Stomach (tissue), 9 donors: Measurements from ENCODE around the gene PLXNA2. TPM values are rescaled to one million over a fixed set of nuclear protein-coding genes. Genes with fewer than 3 reads are reported as not detected.
A peak's percentile ranks its signal among the peaks of the same experiment; 100 is the strongest.

Experiments
- DNase-seq, 2 donors: peaks; one replicate each; pipeline versions ENCODE4 v3.0.0 to v3.0.0-alpha.2; 2013 to 2019
- H3K27ac ChIP-seq, 5 donors: fragments of 200-600 bp in 4 of 5; sonication (generic) in 4 of 5; one replicate each; pipeline ENCODE4 v1.5.1; 2013 to 2019; ENCODE audit warnings: mild to moderate bottlenecking in 1 of 5, moderate library complexity in 1 of 5
- H3K27me3 ChIP-seq, 3 donors: fragments of 200-600 bp; sonication (generic); one replicate each; pipeline ENCODE4 v1.5.1; 2017 to 2019; ENCODE audit warnings: mixed run types in 1 of 3
- H3K36me3 ChIP-seq, 4 donors: fragments of 200-600 bp; sonication (generic); 1 replicate in 3 of 4; 2 replicates in 1 of 4; pipeline ENCODE4 v1.5.1; 2016 to 2019
- H3K4me1 ChIP-seq, 4 donors: fragments of 200-600 bp; sonication (generic); one replicate each; pipeline ENCODE4 v1.5.1; 2016 to 2019
- H3K4me3 ChIP-seq, 4 donors: fragments of 200-600 bp; sonication (generic) in 3 of 4; one replicate each; pipeline ENCODE4 v1.5.1; 2016 to 2019; ENCODE audit warnings: mild to moderate bottlenecking in 1 of 4
- H3K9me3 ChIP-seq, 4 donors: fragments of 200-600 bp; sonication (generic); one replicate each; pipeline ENCODE4 v1.5.1; 2016 to 2019
- EP300 ChIP-seq: sonication (generic); formaldehyde crosslinking; IDR thresholded peaks from one replicate; pipeline ENCODE4 v1.6.1; 2017; ENCODE audit warnings: antibody characterized with exemption
- POLR2A ChIP-seq, 4 donors: fragments of 450-650 bp; IDR thresholded peaks; one replicate each; pipeline ENCODE4 v1.6.1; 2016; ENCODE audit warnings: antibody characterized with exemption in 4 of 4, control low read depth in 2 of 4, mild to moderate bottlenecking in 1 of 4, moderate library complexity in 1 of 4
- POLR2AphosphoS5 ChIP-seq, 3 donors: sonication (generic); formaldehyde crosslinking; IDR thresholded peaks; one replicate each; pipeline ENCODE4 v1.6.1; 2016; ENCODE audit warnings: antibody characterized with exemption in 3 of 3
- WGBS, 5 donors: extraction: QIAGEN DNeasy Blood & Tissue Kit in 3 of 5; methylation state at CpG; one replicate each; pipeline versions ENCODE4 v1.1.5 to v1.1.7; 2013 to 2018; 5-methylcytosine and 5-hydroxymethylcytosine counted together
- intact Hi-C: fragments of 100-400 bp; cut with DNase I; formaldehyde crosslinking; loops from one replicate; pipeline ENCODE4 v1.15.1; 2023; ENCODE audit warnings: low total_unique reads
- polyA plus RNA-seq, 3 donors: library from polyadenylated mRNA; stranded (reverse); fragments of 200-250 nt; gene quantifications; one replicate each; pipeline ENCODE4 v1.2.3, GENCODE V29; 2013
- total RNA-seq, 5 donors: library from RNA; depleted of rRNA; stranded (reverse); fragments of >200 nt; gene quantifications; one replicate each; pipeline versions ENCODE4 v1.1.0 to v1.2.3, GENCODE V29; 2014 to 2016
- TF ChIP-seq, protein P1 (sequence below), 7 experiments: fragments of 450-650 bp in 4 of 7; fragments of 200-600 bp in 3 of 7; sonication (generic) in 3 of 7; IDR thresholded peaks; one replicate each; pipeline ENCODE4 v1.5.1; 2016 to 2019; ENCODE audit warnings: antibody characterized with exemption in 7 of 7, control low read depth in 2 of 7, mild to moderate bottlenecking in 1 of 7
- donor health status: healthy with polysubstance abuse.
- donor health status: Bipolar disorder and iron deficiency.
- donor health status: healthy.

Gene PLXNA2
- total and polyA plus RNA-seq, 8 donors: 2.7 to 185 (median 28.7) TPM

DNA sequence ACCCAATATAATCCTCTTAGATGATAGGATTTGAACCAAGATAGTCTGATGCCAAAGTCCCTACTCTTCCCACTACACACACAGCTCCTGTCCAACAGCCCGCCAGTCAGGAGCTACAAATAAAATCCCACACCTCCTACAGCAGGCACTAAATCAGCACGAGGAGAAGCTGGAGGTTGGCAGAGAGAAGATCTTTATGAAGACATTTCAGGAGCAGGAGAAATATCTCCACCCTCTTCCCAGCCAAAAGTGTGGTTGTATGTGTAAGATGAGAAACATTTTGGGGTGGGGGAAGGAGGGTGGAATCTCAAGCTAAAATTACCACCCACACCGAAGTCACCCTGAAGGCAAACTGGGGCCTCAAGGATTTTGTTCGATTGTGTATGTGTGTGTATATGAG, 54.5 kb downstream of the PLXNA2 start:
- H3K9me3 ChIP-seq: no peaks in the 10 kb centered on the region
- peaks cover 0 to 23% (median 10%) of the 10 kb centered on the region in 4 donors for H3K36me3 ChIP-seq
- no peaks in the 10 kb centered on the region for H3K27me3 ChIP-seq
- H3K4me1 ChIP-seq: peaks cover 8 to 45% (median 20%) of the 10 kb centered on the region in 4 donors
- H3K27ac ChIP-seq: no peak overlapping the region
- H3K4me3 ChIP-seq: no peak overlapping the region
- WGBS, 5 donors: 85 to 90% (median 86%) methylated on average over 4 of the region's 4 CpGs
- DNase-seq: no peak
- intact Hi-C loops: no loop called here
- TF ChIP-seq POLR2A (IDR thresholded peaks at IDR 0.05) (no peak), EP300 (no peak), POLR2AphosphoS5 (IDR thresholded peaks at IDR 0.05) (no peak)
- TF ChIP-seq, protein P1, sequence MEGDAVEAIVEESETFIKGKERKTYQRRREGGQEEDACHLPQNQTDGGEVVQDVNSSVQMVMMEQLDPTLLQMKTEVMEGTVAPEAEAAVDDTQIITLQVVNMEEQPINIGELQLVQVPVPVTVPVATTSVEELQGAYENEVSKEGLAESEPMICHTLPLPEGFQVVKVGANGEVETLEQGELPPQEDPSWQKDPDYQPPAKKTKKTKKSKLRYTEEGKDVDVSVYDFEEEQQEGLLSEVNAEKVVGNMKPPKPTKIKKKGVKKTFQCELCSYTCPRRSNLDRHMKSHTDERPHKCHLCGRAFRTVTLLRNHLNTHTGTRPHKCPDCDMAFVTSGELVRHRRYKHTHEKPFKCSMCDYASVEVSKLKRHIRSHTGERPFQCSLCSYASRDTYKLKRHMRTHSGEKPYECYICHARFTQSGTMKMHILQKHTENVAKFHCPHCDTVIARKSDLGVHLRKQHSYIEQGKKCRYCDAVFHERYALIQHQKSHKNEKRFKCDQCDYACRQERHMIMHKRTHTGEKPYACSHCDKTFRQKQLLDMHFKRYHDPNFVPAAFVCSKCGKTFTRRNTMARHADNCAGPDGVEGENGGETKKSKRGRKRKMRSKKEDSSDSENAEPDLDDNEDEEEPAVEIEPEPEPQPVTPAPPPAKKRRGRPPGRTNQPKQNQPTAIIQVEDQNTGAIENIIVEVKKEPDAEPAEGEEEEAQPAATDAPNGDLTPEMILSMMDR (IDR thresholded peaks at IDR 0.05): no peak

DNA sequence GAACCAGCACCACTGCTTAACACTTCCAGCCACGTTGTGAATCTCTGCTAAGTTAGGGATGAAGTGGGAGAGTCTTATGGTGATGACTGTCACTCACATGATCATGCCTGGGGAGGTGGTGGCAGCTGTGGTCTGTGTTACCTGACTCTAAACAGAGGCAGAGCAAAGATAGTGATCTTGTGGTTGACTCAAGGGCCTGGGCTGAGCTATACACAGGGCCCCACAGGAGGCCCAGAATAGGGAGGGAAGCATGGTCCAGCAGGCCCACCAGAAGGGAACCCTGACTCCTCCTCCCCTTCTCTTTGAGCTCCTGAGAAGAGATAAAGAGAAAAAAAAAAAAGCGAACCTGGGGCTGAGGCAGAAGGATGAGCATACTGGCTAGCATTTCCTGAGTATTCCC, 55.0 kb downstream of the PLXNA2 start:
- Histone ChIP-seq H3K9me3 (no peaks in the 10 kb centered on the region), H3K4me3 (no peak overlapping the region), H3K4me1 (peaks cover 10 to 51% (median 26%) of the 10 kb centered on the region in 4 donors), H3K36me3 (peaks cover 0 to 23% (median 9%) of the 10 kb centered on the region in 4 donors), H3K27ac (no peak overlapping the region), H3K27me3 (no peaks in the 10 kb centered on the region)
- intact Hi-C loops: no loop called here
- TF ChIP-seq, protein P1 (IDR thresholded peaks at IDR 0.05): no peak
- TF ChIP-seq POLR2A (IDR thresholded peaks at IDR 0.05): no peak
- no peak for TF ChIP-seq POLR2AphosphoS5 (IDR thresholded peaks at IDR 0.05)
- TF ChIP-seq EP300: no peak
- WGBS, 5 donors: 66 to 75% (median 69%) methylated on average over 2 of the region's 2 CpGs
- no peak for DNase-seq

DNA sequence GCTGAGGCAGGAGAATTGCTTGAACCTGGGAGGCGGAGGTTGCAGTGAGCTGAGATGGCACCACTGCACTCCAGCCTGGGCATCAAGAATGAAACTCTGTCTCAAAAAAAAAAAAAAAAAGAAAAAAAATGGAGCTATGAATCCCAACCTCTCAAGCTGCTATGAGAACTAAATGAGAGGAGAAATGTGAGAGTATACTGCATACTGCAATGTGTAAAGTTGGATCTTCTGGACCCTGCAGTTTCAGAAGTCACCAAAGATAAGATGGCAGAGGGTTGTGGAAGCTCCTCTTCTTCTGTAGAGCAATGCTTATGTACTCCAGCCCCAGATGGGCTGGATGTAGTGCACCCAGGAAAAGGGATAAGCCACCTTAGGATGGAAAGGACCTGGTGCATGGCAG, 55.6 kb downstream of the PLXNA2 start:
- H3K36me3 ChIP-seq: peaks cover 0 to 23% (median 9%) of the 10 kb centered on the region in 4 donors
- DNase-seq: no peak
- H3K4me1 ChIP-seq: peaks cover 11 to 56% (median 32%) of the 10 kb centered on the region in 4 donors
- H3K4me3 ChIP-seq: no peak overlapping the region
- H3K27ac ChIP-seq: peak overlapping the region in 1 of 5 donors; percentile 60
- WGBS, 5 donors: 73 to 100% (median 100%) methylated on average over 1 of the region's 1 CpG
- H3K9me3 ChIP-seq: no peaks in the 10 kb centered on the region
- TF ChIP-seq, protein P1 (IDR thresholded peaks at IDR 0.05): no peak
- TF ChIP-seq EP300 (no peak), POLR2AphosphoS5 (IDR thresholded peaks at IDR 0.05) (no peak), POLR2A (IDR thresholded peaks at IDR 0.05) (no peak)
- no peaks in the 10 kb centered on the region for H3K27me3 ChIP-seq
- intact Hi-C loops: no loop called here

DNA sequence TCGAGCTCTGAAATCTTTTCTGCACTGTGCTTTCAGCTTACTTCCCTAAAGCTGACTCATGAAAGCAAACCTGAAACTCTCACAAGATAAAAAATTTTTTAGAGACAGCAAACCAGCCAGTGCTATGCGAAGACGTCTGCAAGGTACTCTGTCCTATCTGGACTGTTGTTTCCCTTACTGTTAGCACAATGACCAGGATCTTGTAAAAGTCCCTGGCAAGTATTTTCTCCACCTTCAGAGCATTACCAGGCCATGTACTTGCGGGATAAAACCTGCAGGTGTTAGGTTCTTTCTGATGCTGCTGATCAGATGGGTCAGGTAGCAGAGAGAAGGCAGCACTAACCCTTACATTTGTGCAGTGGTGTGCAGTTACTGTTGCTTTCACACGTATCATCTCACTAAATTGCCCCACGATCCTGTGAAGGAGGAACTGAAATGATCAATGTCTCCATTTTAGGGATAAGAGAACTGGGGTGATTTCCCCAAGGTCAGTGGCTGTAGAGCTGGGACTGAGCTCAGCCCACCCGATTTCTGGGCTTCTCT, 56.6 kb downstream of the PLXNA2 start:
- 30 to 59% (median 50%) methylated on average over 7 of the region's 7 CpGs for WGBS, 5 donors

More for the DNA sequence above, 56.6 kb downstream of the PLXNA2 start:
- Histone ChIP-seq H3K4me3 (no peak overlapping the region), H3K27ac (peak overlapping the region; percentile 16 to 62 (median 59)), H3K4me1 (peaks cover 21 to 56% (median 42%) of the 10 kb centered on the region in 4 donors), H3K9me3 (no peaks in the 10 kb centered on the region), H3K27me3 (no peaks in the 10 kb centered on the region), H3K36me3 (peaks cover 0 to 23% (median 9%) of the 10 kb centered on the region in 4 donors)
- TF ChIP-seq EP300 (no peak), POLR2AphosphoS5 (IDR thresholded peaks at IDR 0.05) (no peak), POLR2A (IDR thresholded peaks at IDR 0.05) (no peak)
- TF ChIP-seq, protein P1 (IDR thresholded peaks at IDR 0.05): no peak
- intact Hi-C loops: no loop called here
- no peak for DNase-seq
